IMR-90 (cell line): Measurements from ENCODE around the gene RALGPS2. TPM values are rescaled to one million over a fixed set of nuclear protein-coding genes. Genes with fewer than 3 reads are reported as not detected.

Experiments used
- ATAC-seq: fragments of 200-7000 bp; cut with Tn5 transposase; 2 replicates; pipeline ENCODE4 v1.9.1; 2020; ENCODE audit warnings: low read depth, mild to moderate bottlenecking, moderate library complexity
- BruUV-seq: library from RNA; stranded (reverse); fragments of 400-500 nt; replicated peaks from 2 replicates; lab custom pipeline; 2021; lab: Mats Ljungman, UMichigan
- CTCF ChIA-PET: fragments of 300-600 bp; formaldehyde crosslinking; extraction: SDS; loops from one replicate; lab custom pipeline; 2021; ENCODE audit warnings: antibody characterized with exemption; lab: Yijun Ruan, JAX
- POLR2A ChIA-PET: fragments of 300-600 bp; sonication (Branson Sonifier 250); formaldehyde crosslinking; loops from one replicate; lab custom pipeline; 2022; ENCODE audit warnings: antibody characterized with exemption; ENCODE audit not compliant: unreplicated experiment; lab: Charles Lee
- DNase-seq: peaks from one replicate; pipeline ENCODE4 v3.0.0; 2013
- H2AFZ ChIP-seq: replicated peaks from 2 replicates; pipeline ENCODE3; 2013; ENCODE audit warnings: low read length, mild to moderate bottlenecking; ENCODE audit not compliant: poor library complexity
- H2AK5ac ChIP-seq: 2 replicates; pipeline ENCODE4 v1.6.1; 2013; ENCODE audit warnings: low read depth, low read length, inconsistent platforms
- H2AK9ac ChIP-seq: replicated peaks from 2 replicates; pipeline ENCODE3; 2013; ENCODE audit warnings: mild to moderate bottlenecking, low read depth, low read length, moderate library complexity; ENCODE audit not compliant: poor library complexity
- H2BK120ac ChIP-seq: 2 replicates; pipeline ENCODE4 v1.6.1; 2013; ENCODE audit warnings: low read depth, low read length, inconsistent platforms
- H2BK15ac ChIP-seq: 3 replicates; pipeline ENCODE4 v1.6.1; 2013; ENCODE audit warnings: low read depth, low read length, inconsistent platforms
- H2BK20ac ChIP-seq: 2 replicates; pipeline ENCODE4 v1.6.1; 2013; ENCODE audit warnings: low read depth, mild to moderate bottlenecking, inconsistent platforms, low read length, moderate library complexity
- H2BK5ac ChIP-seq: 2 replicates; pipeline ENCODE4 v1.6.1; 2013; ENCODE audit warnings: mild to moderate bottlenecking, low read depth, low read length, inconsistent platforms; ENCODE audit not compliant: poor library complexity, severe bottlenecking
- H3K14ac ChIP-seq: replicated peaks from 2 replicates; pipeline ENCODE4 v1.6.1; 2013; ENCODE audit warnings: low read depth, low read length, inconsistent platforms
- H3K18ac ChIP-seq: 2 replicates; pipeline ENCODE4 v1.6.1; 2013; ENCODE audit warnings: low read depth, low read length, control low read depth
- H3K23ac ChIP-seq: 2 replicates; pipeline ENCODE4 v1.6.1; 2013; ENCODE audit warnings: low read depth, low read length, inconsistent platforms
- H3K27ac ChIP-seq: 2 replicates; pipeline ENCODE4 v1.5.1; 2013; ENCODE audit warnings: mild to moderate bottlenecking, control low read depth, low read length; ENCODE audit not compliant: insufficient read depth
- H3K27me3 ChIP-seq: 2 replicates; pipeline ENCODE4 v1.6.1; 2013; ENCODE audit warnings: low read length; ENCODE audit not compliant: control insufficient read depth, insufficient read depth
- H3K36me3 ChIP-seq: 2 replicates; pipeline ENCODE4 v1.6.1; 2013; ENCODE audit warnings: low read length, mixed read lengths; ENCODE audit not compliant: control insufficient read depth, insufficient read depth
- H3K4ac ChIP-seq: 2 replicates; pipeline ENCODE4 v1.6.1; 2013; ENCODE audit warnings: low read depth, low read length, inconsistent platforms
- H3K4me1 ChIP-seq: 2 replicates; pipeline ENCODE4 v1.6.1; 2013; ENCODE audit warnings: low read length, mixed read lengths; ENCODE audit not compliant: control insufficient read depth, insufficient read depth
- H3K4me2 ChIP-seq: 2 replicates; pipeline ENCODE4 v1.6.1; 2013; ENCODE audit warnings: low read depth, mild to moderate bottlenecking, control low read depth, low read length, moderate library complexity
- H3K4me3 ChIP-seq: 2 replicates; pipeline ENCODE4 v1.5.1; 2013; ENCODE audit warnings: low read depth, mild to moderate bottlenecking, control low read depth, low read length, moderate library complexity; ENCODE audit not compliant: insufficient read depth
- H3K56ac ChIP-seq: 2 replicates; pipeline ENCODE4 v1.6.1; 2013; ENCODE audit warnings: low read length, inconsistent platforms; ENCODE audit not compliant: insufficient read depth; ENCODE audit errors: extremely low read depth
- H3K79me1 ChIP-seq, 2 experiments: 2 replicates each; pipeline ENCODE4 v1.6.1; 2013; ENCODE audit warnings: low read length in 2 of 2, inconsistent platforms in 1 of 2, low read depth in 1 of 2
- H3K9ac ChIP-seq: 2 replicates; pipeline ENCODE4 v1.6.1; 2013; ENCODE audit warnings: low read depth, low read length, control low read depth
- H3K9me1 ChIP-seq: 2 replicates; pipeline ENCODE4 v1.6.1; 2013; ENCODE audit warnings: low read length, inconsistent platforms; ENCODE audit not compliant: insufficient read depth
- H3K9me3 ChIP-seq: 2 replicates; pipeline ENCODE4 v1.6.1; 2013; ENCODE audit warnings: low read length; ENCODE audit not compliant: control insufficient read depth, insufficient read depth
- H4K20me1 ChIP-seq: 2 replicates; pipeline ENCODE4 v1.6.1; 2013; ENCODE audit warnings: low read length, inconsistent platforms; ENCODE audit not compliant: insufficient read depth
- H4K5ac ChIP-seq: 2 replicates; pipeline ENCODE4 v1.6.1; 2013; ENCODE audit warnings: mild to moderate bottlenecking, low read depth, low read length, control low read depth
- H4K8ac ChIP-seq, 2 experiments: 2 replicates each; pipeline ENCODE4 v1.6.1; 2013; ENCODE audit warnings: low read depth in 2 of 2, low read length in 2 of 2, control low read depth in 1 of 2, inconsistent platforms in 1 of 2
- H4K91ac ChIP-seq: 2 replicates; pipeline ENCODE4 v1.6.1; 2013; ENCODE audit warnings: low read depth, low read length, inconsistent platforms; ENCODE audit not compliant: insufficient read depth
- BHLHE40 ChIP-seq: fragments of 150-350 bp; IDR thresholded peaks from 2 replicates; pipeline ENCODE4 v1.6.1; 2016; ENCODE audit warnings: mild to moderate bottlenecking, low read depth, low read length
- CEBPB ChIP-seq: IDR thresholded peaks from 2 replicates; pipeline ENCODE4 v1.6.1; 2012; ENCODE audit warnings: low read depth, low read length, improper control_type of control experiment
- FOS ChIP-seq: fragments of 150-350 bp; IDR thresholded peaks from 2 replicates; pipeline ENCODE4 v1.6.1; 2016; ENCODE audit warnings: low read depth, low read length
- MAZ ChIP-seq: IDR thresholded peaks from 2 replicates; pipeline ENCODE4 v1.6.1; 2012; ENCODE audit warnings: low read depth, mild to moderate bottlenecking, low read length, improper control_type of control experiment, moderate library complexity, borderline replicate concordance
- MXI1 ChIP-seq: IDR thresholded peaks from 2 replicates; pipeline ENCODE4 v1.6.1; 2012; ENCODE audit warnings: low read depth, mild to moderate bottlenecking, low read length, moderate library complexity, borderline replicate concordance
- NFE2L2 ChIP-seq: fragments of 150-350 bp; IDR thresholded peaks from 2 replicates; pipeline ENCODE4 v1.6.1; 2016; ENCODE audit warnings: low read depth, mild to moderate bottlenecking, low read length
- POLR2A ChIP-seq: IDR thresholded peaks from 2 replicates; pipeline ENCODE4 v1.6.1; 2012; ENCODE audit warnings: mild to moderate bottlenecking, low read depth, low read length
- RAD21 ChIP-seq: IDR thresholded peaks from 2 replicates; pipeline ENCODE4 v1.6.1; 2012; ENCODE audit warnings: low read length, improper control_type of control experiment
- RFX5 ChIP-seq: IDR thresholded peaks from 2 replicates; pipeline ENCODE4 v1.8.0; 2012; ENCODE audit warnings: low read depth, mild to moderate bottlenecking, low read length, moderate library complexity
- SMC3 ChIP-seq: fragments of 150-350 bp; IDR thresholded peaks from 2 replicates; pipeline ENCODE4 v1.6.1; 2016; ENCODE audit warnings: low read depth, mild to moderate bottlenecking, antibody characterized with exemption, low read length, moderate library complexity
- WGBS, 2 experiments: methylation state at CpG; one replicate each; pipeline versions ENCODE4 v1.1.5 to v1.1.7; 2013; ENCODE audit warnings: missing lambda C conversion rate in 2 of 2; ENCODE audit not compliant: insufficient read length in 1 of 2; ENCODE audit errors: extremely low coverage in 2 of 2; 5-methylcytosine and 5-hydroxymethylcytosine counted together
- dilution Hi-C: fragments of 300-500 bp; cut with HindIII; formaldehyde crosslinking; loops from one replicate; pipeline ENCODE4 v1.14.3; 2018; ENCODE audit warnings: low sequenced_read_pairs; ENCODE audit not compliant: unreplicated experiment
- in situ Hi-C: fragments of 300-500 bp; cut with MboI; formaldehyde crosslinking; loops from 3 replicates; pipeline ENCODE4 v1.14.3; 2019; ENCODE audit warnings: low sequenced_read_pairs, inconsistent platforms, mixed read lengths
- intact Hi-C: fragments of 100-400 bp; cut with micrococcal nuclease; formaldehyde crosslinking; loops from 2 replicates; pipeline ENCODE4 v1.10.0; 2022
- polyA plus RNA-seq, 3 experiments: library from polyadenylated mRNA; depleted of rRNA; stranded (reverse); fragments of >200 nt; gene quantifications; 2 replicates each; pipeline ENCODE4 v1.2.3, GENCODE V29; 2012; ENCODE audit warnings: low replicate concordance in 1 of 3
- total RNA-seq: library from RNA; depleted of rRNA; stranded (reverse); fragments of >200 nt; gene quantifications from 2 replicates; pipeline ENCODE4 v1.2.3, GENCODE V29; 2012
- TF ChIP-seq, protein P1 (sequence below): conservative IDR thresholded peaks from 2 replicates; pipeline ENCODE4 v1.5.1; 2012; ENCODE audit warnings: mild to moderate bottlenecking, low read depth, low read length, improper control_type of control experiment
- TF ChIP-seq, protein P2 (sequence below): fragments of 150-350 bp; IDR thresholded peaks from 2 replicates; pipeline ENCODE4 v1.6.1; 2016; ENCODE audit warnings: low read depth, mild to moderate bottlenecking, low read length, moderate library complexity, borderline replicate concordance
- TF ChIP-seq, protein P3 (sequence below): fragments of 150-350 bp; IDR thresholded peaks from 2 replicates; pipeline ENCODE4 v1.6.1; 2017; ENCODE audit warnings: mild to moderate bottlenecking, antibody characterized with exemption, low read length, low read depth

The RALGPS2 gene
- total and polyA plus RNA-seq, 2 of the 4 experiments (the other 2 are of a cell fraction): 13.8 to 148 TPM

DNA sequence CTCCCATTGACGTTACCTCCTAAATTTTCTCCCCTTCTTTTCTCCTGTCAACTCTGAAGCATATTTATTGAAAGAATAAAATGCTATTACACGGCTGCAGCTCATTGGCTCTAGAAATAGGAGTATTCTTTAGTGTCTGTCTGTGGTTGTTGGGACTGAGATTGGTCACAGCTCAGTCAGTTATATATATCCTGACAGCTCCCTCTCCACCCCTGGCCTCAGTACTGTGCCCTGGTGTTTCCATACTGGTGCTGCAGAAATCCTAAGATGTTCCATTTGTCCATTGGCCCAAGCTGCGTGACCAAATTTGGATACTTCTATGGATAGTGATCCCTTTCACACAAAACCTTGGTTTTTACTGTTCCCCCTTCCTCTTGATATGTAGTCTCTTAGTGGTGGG lies 67.3 kb downstream of the RALGPS2 start:
- Histone ChIP-seq H4K8ac (no peak overlapping the region), H4K91ac (no peak overlapping the region), H2AFZ (no peak overlapping the region), H3K9me3 (no peaks in the 10 kb centered on the region), H3K4ac (no peak overlapping the region), H4K5ac (no peak overlapping the region), H2BK120ac (no peak overlapping the region), H3K27ac (no peak overlapping the region), H3K36me3 (peaks cover 19% of the 10 kb centered on the region; the same call in 1 of the 2 replicates), H2AK9ac (no peak overlapping the region), H3K9ac (no peak overlapping the region), H3K4me1 (no peaks in the 10 kb centered on the region), H3K9me1 (peaks cover 3% of the 10 kb centered on the region), H3K23ac (no peak overlapping the region), H3K14ac (no peak overlapping the region), H3K18ac (no peak overlapping the region), H2BK5ac (no peak overlapping the region), H4K20me1 (no peaks in the 10 kb centered on the region), H3K27me3 (no peaks in the 10 kb centered on the region), H3K4me2 (no peak overlapping the region), H3K56ac (no peak overlapping the region), H2BK20ac (no peak overlapping the region), H2AK5ac (no peak overlapping the region), H3K4me3 (no peak overlapping the region), H2BK15ac (no peak overlapping the region), H3K79me1 (peaks cover 14 to 23% of the 10 kb centered on the region in 2 experiments)
- DNase-seq: no peak
- in situ Hi-C loops: no loop called here
- dilution Hi-C loops: no loop called here
- no peak for TF ChIP-seq SMC3
- TF ChIP-seq, protein P1, sequence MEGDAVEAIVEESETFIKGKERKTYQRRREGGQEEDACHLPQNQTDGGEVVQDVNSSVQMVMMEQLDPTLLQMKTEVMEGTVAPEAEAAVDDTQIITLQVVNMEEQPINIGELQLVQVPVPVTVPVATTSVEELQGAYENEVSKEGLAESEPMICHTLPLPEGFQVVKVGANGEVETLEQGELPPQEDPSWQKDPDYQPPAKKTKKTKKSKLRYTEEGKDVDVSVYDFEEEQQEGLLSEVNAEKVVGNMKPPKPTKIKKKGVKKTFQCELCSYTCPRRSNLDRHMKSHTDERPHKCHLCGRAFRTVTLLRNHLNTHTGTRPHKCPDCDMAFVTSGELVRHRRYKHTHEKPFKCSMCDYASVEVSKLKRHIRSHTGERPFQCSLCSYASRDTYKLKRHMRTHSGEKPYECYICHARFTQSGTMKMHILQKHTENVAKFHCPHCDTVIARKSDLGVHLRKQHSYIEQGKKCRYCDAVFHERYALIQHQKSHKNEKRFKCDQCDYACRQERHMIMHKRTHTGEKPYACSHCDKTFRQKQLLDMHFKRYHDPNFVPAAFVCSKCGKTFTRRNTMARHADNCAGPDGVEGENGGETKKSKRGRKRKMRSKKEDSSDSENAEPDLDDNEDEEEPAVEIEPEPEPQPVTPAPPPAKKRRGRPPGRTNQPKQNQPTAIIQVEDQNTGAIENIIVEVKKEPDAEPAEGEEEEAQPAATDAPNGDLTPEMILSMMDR: no peak
- no peak for TF ChIP-seq RFX5
- TF ChIP-seq MAZ: no peak
- no peak for TF ChIP-seq RAD21
- TF ChIP-seq POLR2A: no peak
- TF ChIP-seq CEBPB: no peak
- TF ChIP-seq BHLHE40: no peak
- TF ChIP-seq, protein P2, sequence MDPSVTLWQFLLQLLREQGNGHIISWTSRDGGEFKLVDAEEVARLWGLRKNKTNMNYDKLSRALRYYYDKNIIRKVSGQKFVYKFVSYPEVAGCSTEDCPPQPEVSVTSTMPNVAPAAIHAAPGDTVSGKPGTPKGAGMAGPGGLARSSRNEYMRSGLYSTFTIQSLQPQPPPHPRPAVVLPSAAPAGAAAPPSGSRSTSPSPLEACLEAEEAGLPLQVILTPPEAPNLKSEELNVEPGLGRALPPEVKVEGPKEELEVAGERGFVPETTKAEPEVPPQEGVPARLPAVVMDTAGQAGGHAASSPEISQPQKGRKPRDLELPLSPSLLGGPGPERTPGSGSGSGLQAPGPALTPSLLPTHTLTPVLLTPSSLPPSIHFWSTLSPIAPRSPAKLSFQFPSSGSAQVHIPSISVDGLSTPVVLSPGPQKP: no peak
- no peak for TF ChIP-seq NFE2L2
- TF ChIP-seq MXI1: no peak
- TF ChIP-seq, protein P3, sequence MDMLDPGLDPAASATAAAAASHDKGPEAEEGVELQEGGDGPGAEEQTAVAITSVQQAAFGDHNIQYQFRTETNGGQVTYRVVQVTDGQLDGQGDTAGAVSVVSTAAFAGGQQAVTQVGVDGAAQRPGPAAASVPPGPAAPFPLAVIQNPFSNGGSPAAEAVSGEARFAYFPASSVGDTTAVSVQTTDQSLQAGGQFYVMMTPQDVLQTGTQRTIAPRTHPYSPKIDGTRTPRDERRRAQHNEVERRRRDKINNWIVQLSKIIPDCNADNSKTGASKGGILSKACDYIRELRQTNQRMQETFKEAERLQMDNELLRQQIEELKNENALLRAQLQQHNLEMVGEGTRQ: no peak
- no peak for TF ChIP-seq FOS
- intact Hi-C loops: no loop called here
- no CpG with 5 or more reads among the region's 3 CpGs for WGBS, 2 experiments
- ChIA-PET POLR2A (no interaction called here), CTCF (no interaction called here)
- ATAC-seq: no peak
- BruUV-seq: no TSS peak
